Neuronal stem cell (in vitro differentiated cells): Measurements from ENCODE around the gene NFE2L3.

Experiments used
- DNase-seq: peaks from one replicate; pipeline ENCODE4 v3.0.0-alpha.2; 2013; ENCODE audit warnings: low spot score
- H2AFZ ChIP-seq: one replicate; pipeline ENCODE4 v1.6.1; 2013; ENCODE audit warnings: mild to moderate bottlenecking, low read length, inconsistent platforms
- H2AK5ac ChIP-seq: 2 replicates; pipeline ENCODE4 v1.6.1; 2013; ENCODE audit warnings: low read depth, mild to moderate bottlenecking, inconsistent platforms, low read length, moderate library complexity, mixed read lengths
- H2BK120ac ChIP-seq: 2 replicates; pipeline ENCODE4 v1.6.1; 2013; ENCODE audit warnings: low read depth, mild to moderate bottlenecking, inconsistent platforms, low read length, moderate library complexity, mixed read lengths
- H2BK12ac ChIP-seq: one replicate; pipeline ENCODE4 v1.6.1; 2013; ENCODE audit warnings: low read length, inconsistent platforms
- H2BK15ac ChIP-seq: 2 replicates; pipeline ENCODE4 v1.6.1; 2013; ENCODE audit warnings: mild to moderate bottlenecking, low read length, inconsistent platforms, mixed read lengths
- H2BK5ac ChIP-seq: one replicate; pipeline ENCODE4 v1.6.1; 2013; ENCODE audit warnings: inconsistent platforms, mild to moderate bottlenecking, low read length, moderate library complexity
- H3K14ac ChIP-seq: one replicate; pipeline ENCODE4 v1.6.1; 2013; ENCODE audit warnings: low read length, inconsistent platforms
- H3K18ac ChIP-seq: 2 replicates; pipeline ENCODE4 v1.6.1; 2013; ENCODE audit warnings: low read length, inconsistent platforms
- H3K23ac ChIP-seq: 2 replicates; pipeline ENCODE4 v1.6.1; 2013; ENCODE audit warnings: low read depth, mild to moderate bottlenecking, mixed read lengths, low read length, inconsistent platforms; ENCODE audit not compliant: poor library complexity
- H3K27ac ChIP-seq: replicated peaks from 3 replicates; pipeline ENCODE4 v1.5.1; 2013; ENCODE audit warnings: low read length, inconsistent platforms
- H3K27me3 ChIP-seq, 3 experiments: 2 replicates each; pipeline ENCODE4 v1.6.1; 2013; ENCODE audit warnings: low read length in 3 of 3, mild to moderate bottlenecking in 2 of 3, inconsistent platforms in 1 of 3, low read depth in 1 of 3, mixed read lengths in 1 of 3, moderate library complexity in 1 of 3; ENCODE audit not compliant: control insufficient read depth in 3 of 3, insufficient read depth in 3 of 3
- H3K36me3 ChIP-seq, 2 donors: replicated peaks in 1 of 2; 2 replicates each; pipeline ENCODE4 v1.6.1; 2013; ENCODE audit warnings: low read length in 2 of 2; ENCODE audit not compliant: control insufficient read depth in 2 of 2, insufficient read depth in 2 of 2
- H3K4ac ChIP-seq: 2 replicates; pipeline ENCODE4 v1.6.1; 2013; ENCODE audit warnings: inconsistent platforms, mild to moderate bottlenecking, low read length, moderate library complexity
- H3K4me1 ChIP-seq, 2 donors: 1 replicate in 1 of 2; 2 replicates in 1 of 2; pipeline ENCODE4 v1.6.1; 2013; ENCODE audit warnings: low read length in 2 of 2, low read depth in 1 of 2; ENCODE audit not compliant: control insufficient read depth in 2 of 2, insufficient read depth in 1 of 2
- H3K4me2 ChIP-seq: one replicate; pipeline ENCODE4 v1.6.1; 2013; ENCODE audit warnings: mild to moderate bottlenecking, low read length, inconsistent platforms; ENCODE audit not compliant: insufficient read depth, poor library complexity, severe bottlenecking
- H3K4me3 ChIP-seq, 2 donors: 2 replicates each; pipeline ENCODE4 v1.5.1; 2013; ENCODE audit warnings: low read length in 2 of 2, mild to moderate bottlenecking in 2 of 2, inconsistent platforms in 1 of 2, moderate library complexity in 1 of 2
- H3K79me1 ChIP-seq: one replicate; pipeline ENCODE4 v1.6.1; 2013; ENCODE audit warnings: low read depth, mild to moderate bottlenecking, inconsistent platforms, low read length, moderate library complexity
- H3K9ac ChIP-seq: one replicate; pipeline ENCODE4 v1.6.1; 2013; ENCODE audit warnings: mild to moderate bottlenecking, low read depth, low read length, inconsistent platforms; ENCODE audit not compliant: poor library complexity
- H3K9me3 ChIP-seq, 2 donors: replicated peaks in 1 of 2; 2 replicates each; pipeline versions ENCODE3 to v1.6.1; 2013; ENCODE audit warnings: low read length in 2 of 2, mild to moderate bottlenecking in 2 of 2, inconsistent platforms in 1 of 2, low read depth in 1 of 2, mixed read lengths in 1 of 2, moderate library complexity in 1 of 2; ENCODE audit not compliant: control insufficient read depth in 2 of 2, insufficient read depth in 1 of 2
- H4K8ac ChIP-seq: one replicate; pipeline ENCODE4 v1.6.1; 2013; ENCODE audit warnings: low read depth, mild to moderate bottlenecking, inconsistent platforms, low read length, moderate library complexity
- H4K91ac ChIP-seq: one replicate; pipeline ENCODE4 v1.6.1; 2013; ENCODE audit warnings: low read length, low read depth, mild to moderate bottlenecking, inconsistent platforms; ENCODE audit not compliant: poor library complexity
- WGBS, 2 donors: extraction: QIAGEN DNeasy Blood & Tissue Kit; methylation state at CpG; one replicate each; pipeline ENCODE4 v1.1.7; 2013; ENCODE audit warnings: missing lambda C conversion rate in 2 of 2, mixed read lengths in 1 of 2; ENCODE audit not compliant: insufficient read length in 2 of 2, insufficient replicate concordance in 1 of 2; ENCODE audit errors: extremely low coverage in 2 of 2; 5-methylcytosine and 5-hydroxymethylcytosine counted together

Gene NFE2L3

DNA sequence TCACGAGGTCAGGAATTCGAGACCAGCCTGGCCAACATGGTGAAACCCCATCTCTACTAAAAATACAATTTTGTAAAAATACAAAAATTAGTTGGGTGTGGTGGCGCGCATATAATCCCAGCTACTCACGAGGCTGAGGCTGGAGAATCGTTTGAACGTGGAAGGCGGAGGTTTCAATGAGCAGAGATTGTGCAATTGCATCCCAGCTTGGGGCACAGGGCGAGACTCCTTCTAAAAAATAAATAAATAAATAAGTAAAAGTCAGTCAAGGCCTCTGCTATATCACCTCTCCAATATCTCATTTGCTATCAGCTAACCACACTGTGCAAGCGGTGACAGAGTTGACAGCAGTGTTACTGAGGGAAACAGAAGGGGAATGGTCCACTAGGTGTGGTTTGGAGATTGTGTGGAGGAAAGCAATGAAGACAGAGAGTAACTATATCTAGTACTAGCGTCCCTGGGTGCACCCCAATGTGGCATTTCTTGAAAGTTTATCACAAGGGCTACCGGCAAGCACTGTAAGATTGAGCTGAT lies 20.9 kb upstream of the NFE2L3 start:
- no peak overlapping the region for H3K23ac ChIP-seq
- H3K27ac ChIP-seq: no peak overlapping the region
- no peak overlapping the region for H3K4me2 ChIP-seq
- no peak overlapping the region for H3K4me3 ChIP-seq
- peaks cover 0 to 9% (median 0%) of the 10 kb centered on the region in 3 experiments for H3K27me3 ChIP-seq
- no peak overlapping the region for H4K8ac ChIP-seq
- H3K36me3 ChIP-seq: no peaks in the 10 kb centered on the region
- WGBS, 2 donors: no CpG with 5 or more reads among the region's 12 CpGs
- no peak overlapping the region for H3K9ac ChIP-seq
- H2BK120ac ChIP-seq: no peak overlapping the region
- no peaks in the 10 kb centered on the region for H3K79me1 ChIP-seq
- H2BK12ac ChIP-seq: no peak overlapping the region
- H2AK5ac ChIP-seq: no peak overlapping the region
- H2BK5ac ChIP-seq: no peak overlapping the region
- H3K14ac ChIP-seq: no peak overlapping the region
- H3K18ac ChIP-seq: no peak overlapping the region
- H3K4me1 ChIP-seq: no peaks in the 10 kb centered on the region
- no peak overlapping the region for H2BK15ac ChIP-seq
- no peaks in the 10 kb centered on the region for H3K9me3 ChIP-seq
- H4K91ac ChIP-seq: no peak overlapping the region
- no peak for DNase-seq
- no peak overlapping the region for H3K4ac ChIP-seq
- H2AFZ ChIP-seq: no peak overlapping the region

DNA sequence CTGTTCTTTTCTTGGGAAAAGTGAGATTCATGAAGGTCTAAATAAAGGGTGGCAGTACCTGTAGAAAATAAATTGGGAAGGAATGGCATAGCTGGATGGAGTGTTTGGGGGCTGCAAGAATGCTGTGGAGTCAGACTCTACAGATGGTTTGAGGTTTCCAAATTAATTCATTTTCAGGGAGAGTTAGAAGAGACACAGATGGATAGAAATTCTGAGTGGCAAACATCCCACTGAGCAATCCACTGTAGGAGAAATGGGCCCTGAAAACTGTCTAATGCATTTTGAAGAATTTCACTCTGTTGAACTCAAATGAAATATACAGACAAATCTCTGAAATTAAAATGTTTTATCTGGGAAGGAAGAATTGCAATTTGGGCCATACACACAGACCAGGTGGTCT lies 16.9 kb upstream of the NFE2L3 start:
- no peak overlapping the region for H4K8ac ChIP-seq
- no peak overlapping the region for H3K18ac ChIP-seq
- no peaks in the 10 kb centered on the region for H3K4me1 ChIP-seq
- no peak overlapping the region for H2AK5ac ChIP-seq
- no peak overlapping the region for H3K4ac ChIP-seq
- H3K4me2 ChIP-seq: no peak overlapping the region
- no peak overlapping the region for H2BK12ac ChIP-seq
- H2BK120ac ChIP-seq: no peak overlapping the region
- H4K91ac ChIP-seq: no peak overlapping the region
- DNase-seq: no peak
- H3K9me3 ChIP-seq: no peaks in the 10 kb centered on the region
- no peak overlapping the region for H3K27ac ChIP-seq
- no peak overlapping the region for H3K14ac ChIP-seq
- H3K4me3 ChIP-seq: no peak overlapping the region
- no peak overlapping the region for H2BK15ac ChIP-seq
- no peak overlapping the region for H3K23ac ChIP-seq
- H3K9ac ChIP-seq: no peak overlapping the region
- peaks cover 0 to 9% (median 0%) of the 10 kb centered on the region in 3 experiments for H3K27me3 ChIP-seq
- H2AFZ ChIP-seq: no peak overlapping the region
- H3K36me3 ChIP-seq: no peaks in the 10 kb centered on the region
- no peaks in the 10 kb centered on the region for H3K79me1 ChIP-seq
- H2BK5ac ChIP-seq: no peak overlapping the region

DNA sequence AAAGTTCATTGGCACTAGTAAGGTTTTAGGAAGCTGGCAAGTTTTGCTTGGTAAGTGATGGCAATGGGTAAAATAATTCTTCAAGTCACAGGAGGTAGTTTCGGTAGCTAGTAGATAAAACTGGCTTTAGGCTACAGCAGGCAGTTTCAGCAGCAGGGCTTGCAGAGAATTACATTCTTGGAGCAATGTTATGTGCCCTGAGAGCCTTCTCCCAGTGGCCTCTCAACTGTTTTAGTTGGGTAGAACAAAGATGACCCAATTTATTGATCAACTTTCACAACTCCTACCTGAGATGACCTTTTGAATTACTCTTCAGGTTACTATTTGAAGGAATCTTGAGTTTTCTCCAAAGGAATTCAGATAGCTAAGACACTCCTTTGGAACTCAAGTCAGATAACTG lies 16.4 kb upstream of the NFE2L3 start:
- Histone ChIP-seq H3K9ac (no peak overlapping the region), H2BK120ac (no peak overlapping the region), H3K18ac (no peak overlapping the region), H3K4ac (no peak overlapping the region), H3K27me3 (peaks cover 0 to 13% (median 0%) of the 10 kb centered on the region in 3 experiments), H3K36me3 (no peaks in the 10 kb centered on the region), H2BK15ac (no peak overlapping the region), H3K4me3 (no peak overlapping the region), H3K27ac (no peak overlapping the region), H2BK12ac (no peak overlapping the region), H3K4me2 (no peak overlapping the region), H3K79me1 (no peaks in the 10 kb centered on the region), H2AK5ac (no peak overlapping the region), H3K4me1 (no peaks in the 10 kb centered on the region), H2AFZ (no peak overlapping the region), H4K8ac (no peak overlapping the region), H3K23ac (no peak overlapping the region), H3K9me3 (no peaks in the 10 kb centered on the region), H3K14ac (no peak overlapping the region), H4K91ac (no peak overlapping the region), H2BK5ac (no peak overlapping the region)
- no peak for DNase-seq
- WGBS, 2 donors: no CpG with 5 or more reads among the region's 1 CpG

DNA sequence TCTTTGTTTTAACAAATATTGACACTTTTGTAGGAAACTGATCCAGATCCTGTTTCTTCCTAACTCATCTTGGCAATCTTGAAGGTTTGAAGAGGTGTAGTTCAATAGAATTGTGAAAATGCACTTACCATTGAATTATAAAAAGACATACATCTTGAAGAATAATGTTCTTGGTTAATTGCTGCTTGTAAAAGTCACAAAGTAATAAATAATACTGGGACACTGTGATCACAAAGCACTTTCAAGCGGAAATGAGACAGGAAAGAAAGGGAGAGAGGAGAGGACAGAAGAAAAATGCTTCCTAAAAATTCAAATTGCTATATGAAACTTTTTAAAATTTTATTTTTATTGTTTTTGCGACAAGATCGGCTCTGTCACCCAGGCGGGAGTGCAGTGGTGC lies 15.2 kb upstream of the NFE2L3 start:
- H3K9me3 ChIP-seq: no peaks in the 10 kb centered on the region
- H3K4me1 ChIP-seq: no peaks in the 10 kb centered on the region
- H3K36me3 ChIP-seq: no peaks in the 10 kb centered on the region
- no peak overlapping the region for H2BK15ac ChIP-seq
- peaks cover 0 to 22% (median 0%) of the 10 kb centered on the region in 3 experiments for H3K27me3 ChIP-seq
- H4K91ac ChIP-seq: no peak overlapping the region
- H2BK120ac ChIP-seq: no peak overlapping the region
- no peak overlapping the region for H4K8ac ChIP-seq
- H3K14ac ChIP-seq: no peak overlapping the region
- H3K4me2 ChIP-seq: no peak overlapping the region
- H3K4me3 ChIP-seq: no peak overlapping the region
- H3K23ac ChIP-seq: no peak overlapping the region
- DNase-seq: no peak
- H2AK5ac ChIP-seq: no peak overlapping the region
- no peak overlapping the region for H3K27ac ChIP-seq
- H3K79me1 ChIP-seq: no peaks in the 10 kb centered on the region
- H3K4ac ChIP-seq: no peak overlapping the region
- no peak overlapping the region for H2BK12ac ChIP-seq
- H3K9ac ChIP-seq: no peak overlapping the region
- H2AFZ ChIP-seq: no peak overlapping the region
- no peak overlapping the region for H2BK5ac ChIP-seq
- WGBS, 2 donors: no CpG with 5 or more reads among the region's 4 CpGs
- no peak overlapping the region for H3K18ac ChIP-seq
